ENCODE data around the gene POU2AF2.

- no peak for TF ChIP-seq CTCF (IDR thresholded peaks at IDR 0.05; ENCODE audit: insufficient read depth, low read length)
- no peak for TF ChIP-seq POLR2AphosphoS5 (IDR thresholded peaks at IDR 0.05; ENCODE audit: low read depth)
- TF ChIP-seq SPI1 (IDR thresholded peaks at IDR 0.05; ENCODE audit: borderline replicate concordance, low read depth) = no peak
These were observed 39.7 kb upstream of the POU2AF2 start for GRCh38 chr11:111205632-111206385.

All from HL-60 (cell line).